Small intestine (tissue), 7 donors: ENCODE data around the gene EPHA6. TPM values are rescaled to one million over a fixed set of nuclear protein-coding genes. Genes with fewer than 3 reads are reported as not detected.
"Not testable (repeated sequence)": the region's sequence is repeated elsewhere in the genome, so short reads cannot be mapped to it uniquely, and the experiment has no call there.

Experiments used
- DNase-seq, 2 donors: peaks; one replicate each; pipeline versions ENCODE4 v3.0.0 to v3.0.0-alpha.2; 2013
- FAIRE-seq: peaks from 2 replicates; lab custom pipeline; 2012; peaks lifted over from hg19 to GRCh38; lab: Jason Lieb, UNC
- H3K27ac ChIP-seq, 3 donors: one replicate each; pipeline ENCODE4 v1.5.1; 2013; ENCODE audit warnings: low read length in 2 of 3, mild to moderate bottlenecking in 2 of 3, control low read depth in 1 of 3, inconsistent platforms in 1 of 3, low read depth in 1 of 3, moderate library complexity in 1 of 3
- H3K27me3 ChIP-seq, 3 donors: one replicate each; pipeline ENCODE4 v1.6.1; 2013; ENCODE audit warnings: low read length in 3 of 3, inconsistent platforms in 1 of 3; ENCODE audit not compliant: control insufficient read depth in 3 of 3, insufficient read depth in 3 of 3
- H3K36me3 ChIP-seq, 3 donors: one replicate each; pipeline ENCODE4 v1.6.1; 2013; ENCODE audit warnings: low read length in 3 of 3, inconsistent platforms in 1 of 3, low read depth in 1 of 3, mild to moderate bottlenecking in 1 of 3, moderate library complexity in 1 of 3; ENCODE audit not compliant: control insufficient read depth in 3 of 3, insufficient read depth in 2 of 3
- H3K4me1 ChIP-seq, 3 donors: one replicate each; pipeline ENCODE4 v1.6.1; 2013; ENCODE audit warnings: low read length in 2 of 3, inconsistent platforms in 1 of 3, low read depth in 1 of 3, mild to moderate bottlenecking in 1 of 3, moderate library complexity in 1 of 3; ENCODE audit not compliant: control insufficient read depth in 3 of 3, insufficient read depth in 2 of 3
- H3K4me3 ChIP-seq, 3 donors: one replicate each; pipeline ENCODE4 v1.5.1; 2013; ENCODE audit warnings: low read length in 3 of 3, control low read depth in 1 of 3, inconsistent platforms in 1 of 3, low read depth in 1 of 3, mild to moderate bottlenecking in 1 of 3, moderate library complexity in 1 of 3
- H3K9me3 ChIP-seq, 2 donors: one replicate each; pipeline ENCODE4 v1.6.1; 2013; ENCODE audit warnings: low read depth in 1 of 2, low read length in 1 of 2; ENCODE audit not compliant: control insufficient read depth in 2 of 2, insufficient read depth in 1 of 2
- WGBS, 3 donors: extraction: QIAGEN DNeasy Blood & Tissue Kit; methylation state at CpG; one replicate each; pipeline ENCODE4 v1.1.7; 2013; 5-methylcytosine and 5-hydroxymethylcytosine counted together
- polyA plus RNA-seq, 4 donors: library from polyadenylated mRNA; stranded (reverse) in 3 of 4; unstranded in 1 of 4; fragments of 200-250 nt in 3 of 4; fragments of 120-200 nt in 1 of 4; gene quantifications; one replicate each; pipeline versions ENCODE4 v1.2.1 to v1.2.3, GENCODE V29; 2013
- donor health status: healthy with polysubstance abuse.
- donor health status: control.
- donor health status: control.
- donor health status: Bipolar disorder and iron deficiency.
- donor health status: healthy.

EPHA6 gene
- polyA plus RNA-seq, 4 donors = 0.03 to 0.78 TPM; not detected in 2

GRCh38 chr3:96977671-96978070 is 163.3 kb downstream of the EPHA6 start:
- Histone ChIP-seq H3K4me1 (no peaks in the 10 kb centered on the region), H3K4me3 (no peak overlapping the region), H3K27me3 (no peaks in the 10 kb centered on the region), H3K36me3 (no peaks in the 10 kb centered on the region), H3K9me3 (no peaks in the 10 kb centered on the region), H3K27ac (no peak overlapping the region)
- DNase-seq (no peak), FAIRE-seq (no peak)

- H3K27me3 ChIP-seq, FAIRE-seq, H3K4me3 ChIP-seq, H3K9me3 ChIP-seq, H3K36me3 ChIP-seq, DNase-seq, H3K4me1 ChIP-seq, H3K27ac ChIP-seq: not testable (repeated sequence)
- WGBS, 3 donors = 82 to 92% (median 92%) methylated on average over 7 of the region's 7 CpGs
Observed at GRCh38 chr3:96983716-96984115, 169.3 kb downstream of the EPHA6 start.

- Histone ChIP-seq H3K36me3 (no peaks in the 10 kb centered on the region), H3K4me3 (no peak overlapping the region), H3K27ac (no peak overlapping the region), H3K27me3 (no peaks in the 10 kb centered on the region), H3K9me3 (peaks cover 0 to 5% of the 10 kb centered on the region in 2 donors), H3K4me1 (no peaks in the 10 kb centered on the region)
- FAIRE-seq (no peak), DNase-seq (no peak)
- WGBS, 3 donors = 92 to 94% (median 93%) methylated on average over 1 of the region's 1 CpG
Observed at GRCh38 chr3:96986241-96986640, 171.8 kb downstream of the EPHA6 start.

GRCh38 chr3:96991231-96991630 is 176.8 kb downstream of the EPHA6 start:
- Histone ChIP-seq H3K27ac (no peak overlapping the region), H3K36me3 (no peaks in the 10 kb centered on the region), H3K9me3 (no peaks in the 10 kb centered on the region), H3K27me3 (no peaks in the 10 kb centered on the region), H3K4me1 (no peaks in the 10 kb centered on the region), H3K4me3 (no peak overlapping the region)
- 52 to 60% (median 53%) methylated on average over 2 of the region's 2 CpGs for WGBS, 3 donors
- DNase-seq (no peak), FAIRE-seq (no peak)

- H3K4me1 ChIP-seq = no peaks in the 10 kb centered on the region
- FAIRE-seq (no peak), DNase-seq (peak in 1 of 2 donors; percentile 10)
- no peaks in the 10 kb centered on the region for H3K27me3 ChIP-seq
- 47 to 58% (median 58%) methylated on average over 4 of the region's 4 CpGs for WGBS, 3 donors
- no peaks in the 10 kb centered on the region for H3K9me3 ChIP-seq
- H3K36me3 ChIP-seq = no peaks in the 10 kb centered on the region
- H3K27ac ChIP-seq = no peak overlapping the region
- H3K4me3 ChIP-seq = no peak overlapping the region
Observed at GRCh38 chr3:96991800-96992365, 177.5 kb downstream of the EPHA6 start.

- no peaks in the 10 kb centered on the region for H3K4me1 ChIP-seq
- no peaks in the 10 kb centered on the region for H3K36me3 ChIP-seq
- no peak overlapping the region for H3K27ac ChIP-seq
- DNase-seq (no peak), FAIRE-seq (no peak)
- H3K27me3 ChIP-seq = no peaks in the 10 kb centered on the region
- no peak overlapping the region for H3K4me3 ChIP-seq
- WGBS, 3 donors = 83 to 93% (median 86%) methylated on average over 3 of the region's 3 CpGs
- H3K9me3 ChIP-seq = no peaks in the 10 kb centered on the region
Observed at GRCh38 chr3:96994988-96995387, 180.6 kb downstream of the EPHA6 start.

- FAIRE-seq (no peak), DNase-seq (no peak)
- Histone ChIP-seq H3K27me3 (no peaks in the 10 kb centered on the region), H3K9me3 (no peaks in the 10 kb centered on the region), H3K36me3 (no peaks in the 10 kb centered on the region), H3K4me3 (no peak overlapping the region), H3K27ac (no peak overlapping the region), H3K4me1 (no peaks in the 10 kb centered on the region)
- 36 to 57% (median 46%) methylated on average over 1 of the region's 1 CpG for WGBS, 3 donors
Observed at GRCh38 chr3:96996009-96996408, 181.6 kb downstream of the EPHA6 start.

- 79 to 94% (median 89%) methylated on average over 1 of the region's 1 CpG for WGBS, 3 donors
- FAIRE-seq = no peak
- no peaks in the 10 kb centered on the region for H3K4me1 ChIP-seq
- H3K9me3 ChIP-seq = no peaks in the 10 kb centered on the region
- H3K27ac ChIP-seq = no peak overlapping the region
- no peak overlapping the region for H3K4me3 ChIP-seq
- no peaks in the 10 kb centered on the region for H3K36me3 ChIP-seq
- no peak for DNase-seq
- no peaks in the 10 kb centered on the region for H3K27me3 ChIP-seq
Observed at GRCh38 chr3:97001611-97002010, 187.2 kb downstream of the EPHA6 start.

GRCh38 chr3:97009427-97010019 is 195.1 kb downstream of the EPHA6 start:
- H3K4me3 ChIP-seq = no peak overlapping the region
- FAIRE-seq (no peak), DNase-seq (no peak)
- 59 to 73% (median 68%) methylated on average over 7 of the region's 7 CpGs for WGBS, 3 donors
- H3K27me3 ChIP-seq = no peaks in the 10 kb centered on the region
- no peak overlapping the region for H3K27ac ChIP-seq
- no peaks in the 10 kb centered on the region for H3K4me1 ChIP-seq
- no peaks in the 10 kb centered on the region for H3K36me3 ChIP-seq
- H3K9me3 ChIP-seq = peaks cover 0 to 4% of the 10 kb centered on the region in 2 donors
